ENCODE measurements around the gene CAPN3.

The CAPN3 gene

GRCh38 chr15:42457445-42458442, 98.4 kb downstream of the CAPN3 start:
- TF ChIP-seq USF1 (IDR thresholded peaks at IDR 0.05) (no peak), TEAD4 (IDR thresholded peaks at IDR 0.05) (peak; percentile 96), ZBTB7A (IDR thresholded peaks at IDR 0.05; ENCODE audit: low read depth) (no peak), EP300 (IDR thresholded peaks at IDR 0.05; ENCODE audit: borderline replicate concordance) (no peak), EGR1 (IDR thresholded peaks at IDR 0.05) (no peak), NFIC (IDR thresholded peaks at IDR 0.05) (no peak), CEBPB (IDR thresholded peaks at IDR 0.05) (no peak), YY1 (IDR thresholded peaks at IDR 0.05; ENCODE audit: low read depth) (no peak), CREB1 (IDR thresholded peaks at IDR 0.05; ENCODE audit: low read depth) (no peak), FOXM1 (IDR thresholded peaks at IDR 0.05; ENCODE audit: borderline replicate concordance, low read depth) (peak; percentile 73), MAX (IDR thresholded peaks at IDR 0.05) (0 out of 2 replicates have a peak, but pooled peaks have one; percentile 20), TCF12 (IDR thresholded peaks at IDR 0.05; ENCODE audit: low read depth) (no peak), REST (IDR thresholded peaks at IDR 0.05; ENCODE audit: low read depth) (no peak), RAD21 (IDR thresholded peaks at IDR 0.05; ENCODE audit: low read depth) (no peak), TAF1 (IDR thresholded peaks at IDR 0.05; ENCODE audit: low read depth) (no peak)

GRCh38 chr15:42461261-42461660, 102.0 kb downstream of the CAPN3 start:
- TF ChIP-seq TAF1 (IDR thresholded peaks at IDR 0.05; ENCODE audit: low read depth), result no peak
- no peak for TF ChIP-seq USF1 (IDR thresholded peaks at IDR 0.05)
- no peak for TF ChIP-seq FOXM1 (IDR thresholded peaks at IDR 0.05; ENCODE audit: borderline replicate concordance, low read depth)
- no peak for TF ChIP-seq TEAD4 (IDR thresholded peaks at IDR 0.05)
- TF ChIP-seq TCF12 (IDR thresholded peaks at IDR 0.05; ENCODE audit: low read depth), result no peak
- TF ChIP-seq CEBPB (IDR thresholded peaks at IDR 0.05), result no peak
- TF ChIP-seq ZBTB7A (IDR thresholded peaks at IDR 0.05; ENCODE audit: low read depth), result no peak
- no peak for TF ChIP-seq MAX (IDR thresholded peaks at IDR 0.05)
- TF ChIP-seq CREB1 (IDR thresholded peaks at IDR 0.05; ENCODE audit: low read depth), result no peak
- no peak for TF ChIP-seq RAD21 (IDR thresholded peaks at IDR 0.05; ENCODE audit: low read depth)
- no peak for TF ChIP-seq REST (IDR thresholded peaks at IDR 0.05; ENCODE audit: low read depth)
- no peak for TF ChIP-seq EGR1 (IDR thresholded peaks at IDR 0.05)

All from Ishikawa (cell line).